Activated CD4-positive, alpha-beta T cell treated with anti-CD3 and anti-CD28 coated beads, Interleukin-2, amount 10 ng/mL, durations not matched to agents 24 days and 14 days (primary cell): ENCODE data around the gene ARHGEF28. TPM values are rescaled to one million over a fixed set of nuclear protein-coding genes. Genes with fewer than 3 reads are reported as not detected.

Experiments used
- DNase-seq: peaks from one replicate; pipeline ENCODE4 v3.0.0; 2022
- H3K27ac Mint-ChIP-seq: one replicate; pipeline ENCODE4 v1.8.0; 2022; ENCODE audit warnings: mild to moderate bottlenecking, mixed read lengths
- H3K27me3 Mint-ChIP-seq: one replicate; pipeline ENCODE4 v1.8.0; 2022; ENCODE audit warnings: mixed read lengths
- H3K36me3 Mint-ChIP-seq: one replicate; pipeline ENCODE4 v1.8.0; 2022; ENCODE audit warnings: low read depth, mild to moderate bottlenecking, mixed read lengths
- H3K4me1 Mint-ChIP-seq: one replicate; pipeline ENCODE4 v1.8.0; 2021; ENCODE audit warnings: mixed read lengths
- H3K4me3 Mint-ChIP-seq: one replicate; pipeline ENCODE4 v1.8.0; 2022; ENCODE audit warnings: mild to moderate bottlenecking, moderate library complexity, mixed read lengths
- H3K9me3 Mint-ChIP-seq: one replicate; pipeline ENCODE4 v1.8.0; 2021; ENCODE audit warnings: mixed read lengths
- intact Hi-C: fragments of 100-400 bp; cut with micrococcal nuclease; formaldehyde crosslinking; loops from one replicate; pipeline ENCODE4 v1.15.1; 2023
- total RNA-seq: library from RNA; stranded (reverse); gene quantifications from 2 replicates; pipeline ENCODE4 v1.2.3, GENCODE V29; 2022

The ARHGEF28 gene
- total RNA-seq, 1 donor from 2014 or later, result 0.14 TPM

GRCh38 chr5:73939557-73939956 lies 313.6 kb downstream of the ARHGEF28 start:
- intact Hi-C loops, result no loop called here
- no peak overlapping the region for H3K4me3 Mint-ChIP-seq
- H3K9me3 Mint-ChIP-seq, result no peaks in the 10 kb centered on the region
- DNase-seq, result no peak
- peaks cover 8% of the 10 kb centered on the region for H3K27me3 Mint-ChIP-seq
- no peaks in the 10 kb centered on the region for H3K36me3 Mint-ChIP-seq
- no peak overlapping the region for H3K27ac Mint-ChIP-seq
- H3K4me1 Mint-ChIP-seq, result no peaks in the 10 kb centered on the region

- no peak overlapping the region for H3K27ac Mint-ChIP-seq
- intact Hi-C loops, result no loop called here
- no peaks in the 10 kb centered on the region for H3K9me3 Mint-ChIP-seq
- H3K27me3 Mint-ChIP-seq, result peaks cover 6% of the 10 kb centered on the region
- H3K4me3 Mint-ChIP-seq, result no peak overlapping the region
- no peak for DNase-seq
- H3K36me3 Mint-ChIP-seq, result no peaks in the 10 kb centered on the region
- no peaks in the 10 kb centered on the region for H3K4me1 Mint-ChIP-seq
These were observed 314.0 kb downstream of the ARHGEF28 start for GRCh38 chr5:73940026-73940425.

DNA sequence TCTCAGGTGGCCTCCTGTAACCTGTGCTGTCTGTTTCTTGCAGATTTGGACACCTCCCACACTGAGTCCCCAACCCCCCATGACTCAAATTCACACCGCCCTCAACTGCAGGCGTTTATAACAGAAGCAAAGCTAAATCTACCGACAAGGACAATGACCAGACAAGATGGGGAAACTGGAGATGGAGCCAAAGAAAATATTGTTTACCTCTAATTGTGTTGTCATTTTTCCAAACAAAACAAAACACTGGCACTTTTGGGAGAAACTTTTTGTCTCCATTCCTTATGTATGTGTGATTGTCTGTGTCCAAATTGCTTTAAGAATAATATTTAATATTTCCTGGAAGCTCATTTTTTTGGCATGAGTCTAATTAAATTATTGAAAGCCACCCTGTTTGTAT lies 314.8 kb downstream of the ARHGEF28 start:
- intact Hi-C loops, result no loop called here
- Mint-ChIP-seq H3K27me3 (peaks cover 3% of the 10 kb centered on the region), H3K9me3 (no peaks in the 10 kb centered on the region), H3K4me3 (no peak overlapping the region), H3K36me3 (no peaks in the 10 kb centered on the region), H3K27ac (no peak overlapping the region), H3K4me1 (no peaks in the 10 kb centered on the region)
- DNase-seq, result no peak

DNA sequence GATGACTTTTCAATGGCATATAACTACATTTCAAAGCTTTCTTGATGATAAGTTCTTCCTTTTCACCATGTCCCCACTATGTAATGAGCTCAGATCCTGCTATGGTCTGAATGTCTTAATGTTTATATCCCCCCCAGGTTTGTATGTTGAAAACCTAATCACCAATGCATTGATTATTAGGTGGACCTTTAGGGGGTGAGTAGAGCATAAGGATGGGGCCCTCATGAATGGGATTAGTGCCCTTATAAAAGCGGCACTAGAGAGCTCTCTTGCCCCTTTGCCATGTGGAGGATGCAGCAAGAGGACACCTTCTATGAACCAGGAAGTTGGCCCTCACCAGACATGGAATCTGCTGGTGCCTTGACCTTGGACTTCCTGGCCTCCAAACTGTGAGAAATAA lies 316.8 kb downstream of the ARHGEF28 start:
- Mint-ChIP-seq H3K27me3 (no peaks in the 10 kb centered on the region), H3K36me3 (no peaks in the 10 kb centered on the region), H3K4me1 (no peaks in the 10 kb centered on the region), H3K27ac (no peak overlapping the region), H3K4me3 (no peak overlapping the region), H3K9me3 (no peaks in the 10 kb centered on the region)
- no peak for DNase-seq
- intact Hi-C loops, result no loop called here

DNA sequence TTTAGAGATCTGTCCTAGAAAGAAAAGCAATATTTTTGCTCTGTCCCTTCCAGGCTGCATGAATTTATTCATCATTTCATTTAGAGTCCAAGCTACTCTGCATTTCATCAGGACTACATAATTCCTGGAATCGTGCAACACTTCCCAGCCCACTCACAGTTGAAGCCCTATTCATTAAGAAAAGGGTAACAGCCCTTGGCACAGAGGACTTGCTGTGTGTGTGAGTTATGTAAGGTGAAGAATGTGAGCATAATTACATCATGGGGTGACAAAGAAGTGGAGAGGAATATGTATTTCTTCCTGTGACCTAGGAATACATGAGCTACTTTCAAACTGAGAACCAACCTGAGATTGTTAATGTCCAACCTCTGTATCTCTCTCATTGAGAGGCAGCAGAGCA lies 317.4 kb downstream of the ARHGEF28 start:
- DNase-seq, result no peak
- Mint-ChIP-seq H3K27ac (no peak overlapping the region), H3K36me3 (no peaks in the 10 kb centered on the region), H3K9me3 (no peaks in the 10 kb centered on the region), H3K4me3 (no peak overlapping the region), H3K27me3 (no peaks in the 10 kb centered on the region), H3K4me1 (no peaks in the 10 kb centered on the region)
- intact Hi-C loops, result no loop called here

GRCh38 chr5:73944581-73944980 lies 318.6 kb downstream of the ARHGEF28 start:
- intact Hi-C loops, result no loop called here
- H3K9me3 Mint-ChIP-seq, result no peaks in the 10 kb centered on the region
- no peak overlapping the region for H3K4me3 Mint-ChIP-seq
- H3K27ac Mint-ChIP-seq, result no peak overlapping the region
- H3K27me3 Mint-ChIP-seq, result no peaks in the 10 kb centered on the region
- no peak for DNase-seq
- H3K36me3 Mint-ChIP-seq, result no peaks in the 10 kb centered on the region
- H3K4me1 Mint-ChIP-seq, result no peaks in the 10 kb centered on the region

GRCh38 chr5:73945505-73945904 lies 319.5 kb downstream of the ARHGEF28 start:
- intact Hi-C loops, result no loop called here
- Mint-ChIP-seq H3K9me3 (peaks cover 3% of the 10 kb centered on the region), H3K4me1 (no peaks in the 10 kb centered on the region), H3K27ac (no peak overlapping the region), H3K27me3 (no peaks in the 10 kb centered on the region), H3K4me3 (no peak overlapping the region), H3K36me3 (no peaks in the 10 kb centered on the region)
- DNase-seq, result peak; percentile 62

DNA sequence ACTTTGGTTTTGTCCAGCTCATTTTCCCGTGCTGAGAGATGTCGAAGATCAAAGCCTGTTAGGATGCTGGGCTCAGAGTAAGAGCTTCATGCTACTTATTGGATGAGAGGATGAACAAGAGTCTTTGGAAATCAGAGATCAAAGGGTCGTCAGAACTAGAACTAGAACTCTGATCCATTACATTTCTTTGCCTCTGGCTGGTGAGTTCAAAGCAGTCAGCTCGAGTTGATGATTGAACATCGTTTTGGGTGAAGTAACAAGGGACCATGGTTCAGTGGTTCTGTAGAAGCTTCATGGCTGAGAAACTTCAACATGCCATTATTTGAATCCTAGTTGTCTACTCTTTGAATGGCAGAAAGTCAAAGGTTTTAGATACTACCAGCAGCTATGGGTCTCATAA lies 320.3 kb downstream of the ARHGEF28 start:
- Mint-ChIP-seq H3K4me1 (no peaks in the 10 kb centered on the region), H3K36me3 (no peaks in the 10 kb centered on the region), H3K27me3 (no peaks in the 10 kb centered on the region), H3K27ac (no peak overlapping the region), H3K9me3 (peaks cover 4% of the 10 kb centered on the region), H3K4me3 (no peak overlapping the region)
- no peak for DNase-seq
- intact Hi-C loops, result no loop called here

- Mint-ChIP-seq H3K4me3 (no peak overlapping the region), H3K9me3 (peaks cover 4% of the 10 kb centered on the region), H3K36me3 (no peaks in the 10 kb centered on the region), H3K27me3 (no peaks in the 10 kb centered on the region), H3K27ac (no peak overlapping the region), H3K4me1 (no peaks in the 10 kb centered on the region)
- DNase-seq, result no peak
- intact Hi-C loops, result no loop called here
These were observed 321.1 kb downstream of the ARHGEF28 start for GRCh38 chr5:73946919-73947602.

- Mint-ChIP-seq H3K4me1 (no peaks in the 10 kb centered on the region), H3K36me3 (no peaks in the 10 kb centered on the region), H3K27ac (no peak overlapping the region), H3K9me3 (peaks cover 4% of the 10 kb centered on the region), H3K4me3 (no peak overlapping the region), H3K27me3 (no peaks in the 10 kb centered on the region)
- intact Hi-C loops, result no loop called here
- DNase-seq, result no peak
These were observed 322.1 kb downstream of the ARHGEF28 start for GRCh38 chr5:73947906-73948640.

DNA sequence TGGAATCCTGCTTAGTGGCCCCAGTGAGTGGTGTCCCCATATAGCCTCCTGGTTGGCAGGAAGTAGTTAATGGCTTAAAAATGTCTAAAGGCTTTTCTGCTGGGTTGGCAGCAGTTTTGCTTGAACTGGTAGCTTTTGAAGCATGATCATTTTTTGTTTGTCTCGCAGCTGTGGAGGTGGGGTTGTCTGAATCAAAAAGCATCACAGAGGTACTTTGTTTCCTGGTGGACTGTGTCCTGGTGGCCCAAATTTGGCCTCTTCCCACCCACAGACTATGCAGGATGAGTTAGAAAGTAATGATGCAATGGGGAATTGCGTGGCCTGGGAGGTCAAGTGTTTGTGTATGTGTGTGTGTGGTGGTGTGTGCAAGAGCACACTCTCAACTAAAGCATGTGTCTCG lies 322.7 kb downstream of the ARHGEF28 start:
- no peaks in the 10 kb centered on the region for H3K4me1 Mint-ChIP-seq
- H3K27ac Mint-ChIP-seq, result no peak overlapping the region
- no peak for DNase-seq
- H3K9me3 Mint-ChIP-seq, result peaks cover 4% of the 10 kb centered on the region
- intact Hi-C loops, result no loop called here
- no peaks in the 10 kb centered on the region for H3K36me3 Mint-ChIP-seq
- H3K4me3 Mint-ChIP-seq, result no peak overlapping the region
- no peaks in the 10 kb centered on the region for H3K27me3 Mint-ChIP-seq

DNA sequence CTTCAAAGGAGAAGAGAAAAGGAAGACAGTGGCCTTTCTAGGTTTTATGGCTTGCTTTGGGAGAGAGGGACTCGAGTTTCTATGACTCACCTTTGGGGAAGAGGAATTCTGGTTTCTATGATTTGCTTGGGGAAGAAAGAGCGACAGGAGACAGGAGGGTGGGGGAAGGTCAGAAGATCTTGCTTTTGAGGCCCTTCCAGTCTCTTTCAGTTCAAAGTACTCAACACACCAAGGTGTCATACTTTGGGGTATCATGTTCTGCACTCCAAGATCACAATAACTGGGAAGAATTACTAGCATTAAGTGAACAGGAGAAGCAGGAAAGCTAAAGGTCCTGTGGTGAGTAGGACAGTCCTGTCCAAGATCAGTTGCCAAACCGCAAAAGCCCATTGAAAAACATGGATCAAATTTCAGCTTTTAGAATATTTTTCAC lies 324.5 kb downstream of the ARHGEF28 start:
- DNase-seq, result no peak
- no peaks in the 10 kb centered on the region for H3K36me3 Mint-ChIP-seq
- H3K4me3 Mint-ChIP-seq, result no peak overlapping the region
- no peaks in the 10 kb centered on the region for H3K27me3 Mint-ChIP-seq
- no peak overlapping the region for H3K27ac Mint-ChIP-seq
- H3K9me3 Mint-ChIP-seq, result peaks cover 4% of the 10 kb centered on the region
- H3K4me1 Mint-ChIP-seq, result no peaks in the 10 kb centered on the region
- intact Hi-C loops, result no loop called here

- Mint-ChIP-seq H3K27me3 (no peaks in the 10 kb centered on the region), H3K36me3 (no peaks in the 10 kb centered on the region), H3K9me3 (peaks cover 4% of the 10 kb centered on the region), H3K4me1 (no peaks in the 10 kb centered on the region), H3K4me3 (no peak overlapping the region), H3K27ac (no peak overlapping the region)
- intact Hi-C loops, result no loop called here
- no peak for DNase-seq
These were observed 325.0 kb downstream of the ARHGEF28 start for GRCh38 chr5:73950912-73951430.

- Mint-ChIP-seq H3K4me3 (no peak overlapping the region), H3K27me3 (peaks cover 2% of the 10 kb centered on the region), H3K9me3 (peaks cover 8% of the 10 kb centered on the region), H3K27ac (no peak overlapping the region), H3K4me1 (no peaks in the 10 kb centered on the region), H3K36me3 (no peaks in the 10 kb centered on the region)
- intact Hi-C loops, result no loop called here
- DNase-seq, result no peak
These were observed 326.9 kb downstream of the ARHGEF28 start for GRCh38 chr5:73952872-73953271.
